NOMO-1 (cell line): ENCODE data around the gene GALNT14.

ENCODE experiments used
- DNase-seq, 2 experiments: peaks; one replicate each; lab custom pipeline; 2025; ENCODE audit not compliant: unreplicated experiment in 2 of 2; lab: John Stamatoyannopoulos, UW

The GALNT14 gene

DNA sequence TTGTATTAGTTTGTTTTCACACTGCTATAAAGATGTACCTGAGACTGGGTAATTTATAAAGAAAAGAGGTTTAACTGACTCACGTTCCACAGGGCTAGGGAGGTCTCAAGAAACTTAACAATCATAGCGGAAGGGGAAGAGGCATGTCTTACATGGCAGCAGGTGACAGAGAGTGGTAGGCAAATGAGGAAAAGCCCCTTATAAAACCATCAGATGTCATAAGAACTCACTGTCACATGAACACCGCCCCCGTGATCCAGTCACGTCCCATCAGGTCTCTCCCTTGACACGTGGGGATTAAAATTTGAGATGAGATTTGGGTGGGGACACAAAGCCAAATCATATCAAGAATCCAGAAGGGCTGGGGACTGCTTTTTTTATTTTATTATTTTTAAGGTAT lies 120.0 kb downstream of the GALNT14 start:
- no peak for DNase-seq

DNA sequence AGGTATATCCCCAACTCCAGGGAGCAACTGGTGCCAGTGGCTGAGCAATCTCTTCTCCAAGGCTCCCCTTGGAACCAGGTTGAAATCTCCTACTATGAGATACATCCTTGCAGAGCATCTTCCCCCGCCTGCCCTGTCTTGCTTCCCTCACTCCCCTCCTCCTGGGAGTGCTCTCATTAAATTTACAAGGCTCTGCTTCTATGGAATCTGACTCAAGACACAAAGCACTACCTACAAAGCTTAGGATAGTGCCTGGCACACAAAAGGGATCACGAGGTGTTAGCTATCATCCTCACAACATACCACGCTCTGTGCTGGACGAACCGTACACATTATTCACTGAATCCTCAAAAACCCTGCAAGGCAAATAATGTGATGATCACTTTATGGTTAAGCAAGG lies 121.6 kb downstream of the GALNT14 start:
- DNase-seq, result no peak

DNA sequence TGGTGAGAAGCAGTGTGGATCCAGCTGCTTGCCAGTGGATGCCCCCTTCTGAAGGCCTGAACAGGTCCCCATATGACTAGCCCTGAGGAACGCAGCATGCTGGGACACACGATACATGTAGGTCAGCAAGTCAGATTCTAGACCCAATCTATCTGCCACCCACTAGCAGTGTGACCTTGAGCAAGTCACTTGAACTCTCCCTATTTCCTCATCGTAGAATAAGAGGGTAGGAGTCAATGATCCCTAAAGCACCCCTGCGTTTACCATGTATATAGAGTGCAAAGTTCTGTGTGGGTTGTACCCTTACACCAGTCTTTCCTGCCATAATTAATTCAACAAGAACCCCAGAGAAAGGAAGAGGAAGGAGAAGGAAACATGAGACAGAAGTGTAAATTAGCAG lies 123.7 kb downstream of the GALNT14 start:
- DNase-seq, result no peak

DNA sequence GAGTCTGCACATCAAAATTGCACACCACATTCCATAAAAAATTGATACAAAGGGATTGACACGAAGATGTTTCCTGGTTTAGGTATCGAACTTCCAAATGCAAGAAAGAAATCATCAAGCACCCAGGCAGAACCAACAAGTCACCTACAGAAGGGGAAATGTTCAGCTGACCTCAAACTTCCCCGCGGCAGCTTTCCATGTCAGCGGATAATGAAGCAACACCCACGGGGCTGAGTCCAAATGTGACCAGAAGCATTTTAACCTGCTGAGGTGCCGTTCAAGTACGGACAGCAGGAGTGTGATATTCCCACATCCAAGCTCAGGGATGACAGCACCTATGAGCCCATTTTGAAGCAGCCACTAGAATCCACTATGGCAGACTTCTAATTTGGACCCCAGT lies 124.9 kb downstream of the GALNT14 start:
- DNase-seq, result no peak

DNA sequence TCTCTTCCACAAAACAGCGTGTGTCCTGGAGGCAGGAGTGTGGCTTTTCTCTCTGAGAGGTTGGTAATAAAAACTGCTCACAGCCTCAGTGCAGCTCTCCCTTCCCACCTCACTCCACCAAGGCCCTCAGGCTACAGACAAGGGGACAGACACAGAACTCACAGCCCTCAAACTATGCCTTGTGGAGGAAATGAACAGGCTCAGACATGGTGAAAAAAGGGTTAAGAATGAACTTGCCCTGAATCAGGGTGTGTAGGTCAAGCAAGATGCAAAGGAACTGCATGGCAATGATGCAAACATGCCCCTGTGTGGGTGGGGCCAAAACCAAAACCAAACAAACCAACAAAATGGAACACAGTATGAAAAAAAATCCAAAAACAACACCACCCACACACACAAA lies 125.8 kb downstream of the GALNT14 start:
- DNase-seq, result no peak

DNA sequence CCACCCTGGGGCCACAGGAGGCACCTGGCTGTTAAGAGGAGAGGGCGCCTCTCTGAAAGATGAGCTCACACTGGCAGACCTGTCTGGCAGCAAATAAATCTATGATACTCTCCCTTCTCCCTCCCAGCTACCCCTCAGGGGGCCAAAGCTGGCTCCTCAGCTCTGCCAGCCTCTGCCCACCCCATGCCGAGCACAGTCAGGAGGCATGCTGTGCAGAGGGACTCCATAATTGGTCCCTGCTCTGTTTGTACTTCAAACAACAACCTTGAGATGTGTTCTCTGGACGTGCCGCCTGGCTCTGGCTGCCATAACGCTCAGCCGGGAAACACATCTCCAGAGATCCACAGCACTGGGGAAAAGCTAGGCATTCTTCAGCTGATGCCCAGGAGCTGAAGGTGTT lies 126.7 kb downstream of the GALNT14 start:
- DNase-seq, result no peak

DNA sequence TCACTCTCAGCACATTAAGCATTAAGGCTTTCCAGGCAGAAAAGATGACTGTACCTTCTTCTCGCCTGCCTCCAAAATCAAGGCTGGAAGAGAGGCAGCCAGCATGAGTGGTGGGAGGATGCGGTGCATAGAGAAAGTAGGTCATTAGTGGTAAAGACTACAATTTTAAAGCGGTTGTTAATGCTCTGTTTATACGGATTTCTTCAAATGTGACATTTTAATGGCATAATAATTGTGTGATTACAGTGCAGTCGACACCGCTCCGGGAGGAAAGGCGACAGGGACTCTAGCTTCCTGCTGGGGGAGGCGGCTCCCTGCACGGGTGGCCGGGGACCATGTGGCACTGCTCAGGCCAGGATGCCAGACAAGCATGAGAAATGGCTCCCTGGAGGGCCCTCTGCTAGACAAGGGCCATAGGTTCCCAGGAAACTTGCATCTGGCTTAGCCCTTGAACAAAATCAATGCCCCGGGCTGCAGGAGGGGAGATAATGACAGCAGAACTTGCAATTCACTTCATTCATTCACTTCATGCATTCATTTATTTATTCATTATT lies 129.6 kb downstream of the GALNT14 start:
- DNase-seq, result no peak

DNA sequence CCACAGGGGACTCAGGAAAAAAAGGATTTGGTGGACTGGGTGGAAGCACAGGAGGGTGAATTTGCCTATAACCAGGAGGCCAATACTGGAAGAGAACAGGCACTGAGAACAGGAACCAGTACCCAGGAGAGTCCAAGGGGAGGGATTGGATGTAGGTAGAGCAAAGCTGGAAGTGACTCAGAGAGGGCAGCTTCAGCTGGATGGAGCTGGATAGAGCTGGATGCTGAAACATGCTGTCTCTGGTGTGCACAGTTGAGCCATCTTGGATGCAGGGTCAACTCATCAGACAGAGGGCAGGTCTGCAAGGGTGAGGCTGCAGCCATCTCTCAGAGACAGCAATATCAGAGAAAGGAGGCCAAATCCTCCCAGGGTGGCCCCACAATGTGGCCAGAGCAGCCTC lies 134.0 kb downstream of the GALNT14 start:
- no peak for DNase-seq

DNA sequence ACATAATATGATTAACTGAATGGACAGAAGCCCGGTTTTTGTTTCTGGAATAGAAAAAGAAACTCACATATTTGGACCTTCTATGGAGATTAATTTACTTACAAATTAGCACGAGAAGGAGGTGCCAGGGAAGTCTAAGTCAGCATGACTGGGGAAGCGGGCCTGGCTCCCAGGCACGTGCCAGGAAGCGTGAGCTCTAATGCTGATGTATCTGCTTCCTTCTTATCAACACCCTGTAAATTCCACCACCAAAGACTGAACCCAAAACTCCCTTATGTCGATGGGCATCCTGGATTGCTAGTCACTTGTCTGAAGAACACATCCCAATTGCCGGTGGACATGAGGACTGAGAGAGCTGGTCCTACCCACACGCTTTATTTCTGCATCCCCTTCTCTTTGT lies 134.5 kb downstream of the GALNT14 start:
- DNase-seq, result no peak

DNA sequence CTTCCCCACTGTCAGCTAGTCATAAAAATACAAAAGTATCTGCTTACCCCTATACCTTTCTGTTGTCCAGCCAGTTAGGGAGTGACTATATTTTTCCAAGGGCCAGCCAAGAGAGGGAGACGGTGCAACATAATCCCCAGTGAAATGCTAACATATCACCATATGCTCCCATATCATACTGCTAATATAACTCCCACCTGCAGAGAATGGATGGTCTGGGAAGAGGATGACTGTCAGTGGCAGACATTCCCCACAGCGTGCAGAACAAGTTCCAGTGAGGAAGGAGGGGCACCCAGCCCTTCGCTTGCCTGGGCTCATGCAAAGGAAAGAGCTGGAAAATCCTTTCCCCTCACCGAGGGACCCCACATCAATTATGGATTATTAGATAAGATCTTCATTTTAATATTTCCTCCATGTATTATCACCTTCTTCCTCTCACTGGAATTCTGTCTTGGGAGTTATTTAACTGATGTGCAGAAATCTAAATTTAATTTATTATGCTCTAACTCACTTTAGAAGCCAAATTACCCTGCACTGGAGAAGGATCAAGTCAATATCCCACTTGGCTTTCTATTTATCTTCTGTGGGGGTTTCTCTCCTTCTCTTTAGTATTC lies 135.6 kb downstream of the GALNT14 start:
- no peak for DNase-seq

DNA sequence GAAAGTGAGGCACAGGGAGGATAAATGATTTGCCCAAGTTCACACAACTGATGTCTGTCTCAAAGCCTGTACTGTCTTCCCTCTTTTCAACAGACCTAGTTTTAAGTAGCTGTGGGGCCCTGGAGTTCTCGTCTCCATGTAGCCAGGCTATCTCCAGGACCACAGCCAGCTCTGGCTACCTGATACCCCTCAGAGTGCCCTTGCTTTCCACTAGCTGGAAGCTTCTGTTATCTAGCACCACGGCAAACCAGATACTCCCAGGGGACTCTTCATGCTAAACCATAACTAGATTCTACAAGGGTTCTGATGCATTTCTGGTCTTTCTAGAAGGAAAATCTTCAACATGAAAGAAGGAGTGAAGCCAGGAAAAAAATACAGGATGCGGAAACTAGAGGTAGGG lies 137.3 kb downstream of the GALNT14 start:
- no peak for DNase-seq

DNA sequence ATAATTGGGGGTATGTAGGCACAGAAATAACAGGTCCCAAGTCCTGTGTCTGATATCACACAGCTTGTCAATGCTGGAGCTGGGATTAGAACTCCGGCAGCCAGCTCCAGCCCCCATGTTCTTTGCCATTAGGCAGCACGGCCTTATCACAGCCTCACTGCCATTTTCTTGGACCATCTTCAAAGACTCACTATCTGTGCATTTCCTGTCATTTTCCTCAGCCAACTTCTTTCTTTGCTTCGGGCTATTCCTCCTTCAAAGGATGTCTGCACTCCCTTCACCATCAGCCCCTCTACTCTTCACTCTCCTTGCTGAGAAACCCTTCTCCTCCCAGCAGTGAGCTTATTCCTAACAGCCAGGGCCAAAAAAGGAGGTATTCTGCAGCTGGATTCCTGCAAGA lies 139.6 kb downstream of the GALNT14 start:
- no peak for DNase-seq

DNA sequence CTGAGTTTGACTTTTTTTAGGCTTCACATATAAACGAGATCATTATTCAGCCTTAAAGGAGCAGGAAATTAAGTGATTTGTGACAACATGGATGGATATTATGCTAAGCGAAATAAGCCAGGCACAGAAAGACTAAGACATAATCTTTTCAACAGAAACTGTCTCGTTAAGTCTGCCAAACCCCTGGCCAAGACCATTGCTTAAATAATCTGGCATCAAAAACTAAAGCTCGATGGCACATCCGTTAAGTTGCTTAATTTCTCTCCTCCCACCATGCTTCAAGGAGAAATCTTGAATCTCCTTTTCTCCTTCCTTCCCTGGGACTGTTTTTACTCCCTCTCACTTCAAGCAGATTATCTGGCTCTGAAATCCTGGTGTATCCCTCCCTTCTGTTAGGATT lies 140.3 kb downstream of the GALNT14 start:
- DNase-seq, result no peak

DNA sequence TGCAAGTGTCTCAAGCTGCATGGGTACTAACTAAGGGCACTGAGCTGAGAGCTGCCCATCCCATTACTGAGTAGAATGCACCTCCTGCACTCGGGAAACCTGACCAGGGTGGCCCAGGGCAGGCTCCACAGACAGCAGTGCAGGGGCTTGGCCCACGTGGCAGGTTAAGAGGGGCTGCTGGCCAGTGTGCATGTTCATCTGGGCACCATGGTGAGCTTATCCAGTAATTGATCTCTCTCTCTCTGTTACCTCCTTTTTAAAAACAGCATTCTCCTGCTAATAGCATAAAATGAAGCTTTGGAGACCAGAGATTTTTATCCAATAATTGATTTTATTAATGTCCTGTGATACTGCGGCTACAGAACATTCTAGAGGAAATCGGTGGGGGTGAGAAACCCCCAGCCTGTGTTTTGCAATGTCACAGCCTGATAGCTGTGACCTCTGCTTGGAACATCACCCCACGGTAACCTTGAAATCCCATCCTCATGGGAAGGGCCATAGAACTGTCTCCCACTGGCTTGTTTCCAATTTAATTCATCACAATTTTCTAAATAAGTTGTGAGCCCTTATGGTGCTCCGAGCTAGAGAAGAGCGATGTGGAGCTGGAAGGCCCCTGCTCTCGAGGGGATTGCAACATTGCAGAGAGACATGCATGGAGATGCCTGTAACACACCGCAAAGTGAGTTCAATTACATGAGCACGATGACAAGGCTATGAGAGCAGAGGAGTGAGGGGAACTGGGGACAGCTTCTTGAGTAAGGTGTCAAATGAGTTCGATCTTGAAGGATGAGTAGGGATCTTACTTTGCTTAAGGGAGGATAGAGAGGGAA lies 143.8 kb downstream of the GALNT14 start:
- DNase-seq, result no peak

DNA sequence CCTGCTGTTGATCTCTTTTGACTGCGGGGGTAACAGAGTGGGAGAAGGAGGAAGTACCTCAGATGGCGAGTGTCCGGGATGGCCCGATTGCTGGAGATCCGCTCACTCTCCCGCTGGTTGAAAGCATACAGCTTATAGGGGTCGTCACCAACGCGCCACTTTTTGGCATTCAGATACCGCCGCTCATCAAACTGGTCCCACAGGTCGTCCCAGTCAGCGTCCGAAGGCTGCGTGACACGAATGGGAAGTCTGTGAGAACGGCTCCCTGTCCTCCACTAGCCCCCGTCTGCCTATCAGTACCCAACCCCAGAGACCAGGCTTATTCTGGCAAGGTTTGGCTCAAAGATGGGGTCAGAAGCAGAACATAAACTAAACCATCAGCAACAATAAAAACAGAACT lies 145.5 kb downstream of the GALNT14 start:
- no peak for DNase-seq

DNA sequence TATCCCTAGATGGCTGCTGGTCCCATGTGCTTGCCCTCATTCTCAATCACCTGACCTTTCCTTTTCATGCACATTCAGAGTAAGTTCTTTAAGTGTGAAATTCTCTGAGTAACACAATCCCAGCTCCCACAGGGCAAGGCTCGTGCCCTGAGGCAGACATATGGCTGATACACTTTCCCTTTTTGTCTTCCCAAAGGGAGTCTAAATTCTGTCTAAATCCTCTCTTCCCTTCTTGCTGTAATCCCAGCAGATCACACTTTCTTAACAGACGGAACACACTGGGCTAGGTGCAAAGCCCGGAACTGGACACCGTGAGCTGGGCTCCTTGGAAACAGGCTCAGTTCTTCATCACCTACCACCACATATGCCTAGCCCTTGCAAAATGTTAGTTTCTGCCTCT lies 147.6 kb downstream of the GALNT14 start:
- DNase-seq, result no peak

DNA sequence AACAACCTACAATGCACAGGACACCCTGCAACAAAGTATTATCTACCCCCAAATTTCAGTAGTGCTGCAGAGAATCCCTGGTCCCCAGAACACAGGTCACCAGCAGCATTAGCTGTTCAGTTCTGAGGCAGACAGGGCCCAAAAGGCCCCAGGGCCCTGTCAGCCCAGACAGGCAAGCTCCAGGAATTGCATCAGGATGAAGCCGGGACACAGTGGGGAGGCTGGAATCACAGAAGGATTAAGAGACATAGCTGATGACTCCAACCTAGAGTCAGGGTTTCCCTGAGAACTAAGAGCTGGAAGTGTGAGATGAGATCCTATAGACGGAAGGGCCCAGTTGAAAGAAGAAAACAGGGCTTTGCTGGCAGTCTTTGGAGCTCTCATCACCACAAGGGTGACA lies 148.1 kb downstream of the GALNT14 start:
- DNase-seq, result no peak

DNA sequence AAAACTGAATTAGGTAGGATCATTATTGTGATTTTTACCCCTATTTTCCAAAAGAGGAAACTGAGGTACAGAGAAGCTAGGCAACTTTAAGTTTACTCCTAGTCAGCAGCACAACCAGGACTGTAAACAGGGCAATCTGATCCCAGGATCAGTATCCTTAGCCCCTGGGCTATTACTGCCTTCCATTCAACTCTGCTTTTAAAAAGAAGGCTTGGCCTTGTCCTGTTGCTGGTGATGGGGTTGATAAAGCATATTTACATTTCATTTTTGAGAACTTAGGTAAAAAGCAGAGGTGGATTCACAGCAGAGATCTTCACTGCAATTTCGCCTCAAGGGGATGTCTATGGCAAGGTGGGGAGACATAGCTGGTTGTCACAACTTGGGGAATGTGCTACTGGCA lies 148.5 kb downstream of the GALNT14 start:
- DNase-seq, result no peak

DNA sequence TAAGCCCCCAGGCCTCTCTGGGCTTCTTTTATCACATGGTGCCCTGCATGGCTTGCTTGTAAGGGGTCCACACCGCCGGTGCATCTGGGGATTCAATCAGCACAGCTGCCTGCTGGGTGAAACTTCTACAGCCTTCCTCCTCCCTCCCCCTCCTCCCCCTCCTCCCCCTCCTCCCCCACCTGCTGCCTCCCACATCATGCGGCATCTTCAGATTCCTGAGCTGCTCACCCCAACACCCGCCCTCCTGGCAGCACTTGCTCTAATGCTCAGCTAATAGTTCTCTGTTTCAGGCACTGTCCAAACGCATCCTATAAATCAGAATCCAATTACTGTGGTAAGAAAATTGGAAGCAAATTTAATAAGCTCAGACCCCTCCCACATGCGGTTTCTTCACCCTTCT lies 150.7 kb downstream of the GALNT14 start:
- DNase-seq, result no peak

DNA sequence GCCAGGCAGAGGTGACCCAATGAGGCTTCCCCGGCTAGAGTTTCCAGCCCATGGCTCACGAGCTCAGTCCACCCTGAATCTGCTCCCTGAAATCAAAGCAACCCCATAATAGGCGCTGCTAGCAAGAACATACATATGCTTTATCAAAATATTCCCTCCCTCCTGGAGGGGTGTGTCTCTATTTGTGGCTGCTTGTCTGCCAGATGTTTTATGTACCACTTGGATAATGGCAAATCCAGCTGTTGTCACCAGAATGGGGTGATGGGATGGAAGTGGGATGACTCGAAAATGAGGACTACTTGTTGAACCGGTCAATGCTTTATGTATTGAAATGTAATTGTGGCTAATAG lies 152.0 kb downstream of the GALNT14 start:
- DNase-seq, result no peak

DNA sequence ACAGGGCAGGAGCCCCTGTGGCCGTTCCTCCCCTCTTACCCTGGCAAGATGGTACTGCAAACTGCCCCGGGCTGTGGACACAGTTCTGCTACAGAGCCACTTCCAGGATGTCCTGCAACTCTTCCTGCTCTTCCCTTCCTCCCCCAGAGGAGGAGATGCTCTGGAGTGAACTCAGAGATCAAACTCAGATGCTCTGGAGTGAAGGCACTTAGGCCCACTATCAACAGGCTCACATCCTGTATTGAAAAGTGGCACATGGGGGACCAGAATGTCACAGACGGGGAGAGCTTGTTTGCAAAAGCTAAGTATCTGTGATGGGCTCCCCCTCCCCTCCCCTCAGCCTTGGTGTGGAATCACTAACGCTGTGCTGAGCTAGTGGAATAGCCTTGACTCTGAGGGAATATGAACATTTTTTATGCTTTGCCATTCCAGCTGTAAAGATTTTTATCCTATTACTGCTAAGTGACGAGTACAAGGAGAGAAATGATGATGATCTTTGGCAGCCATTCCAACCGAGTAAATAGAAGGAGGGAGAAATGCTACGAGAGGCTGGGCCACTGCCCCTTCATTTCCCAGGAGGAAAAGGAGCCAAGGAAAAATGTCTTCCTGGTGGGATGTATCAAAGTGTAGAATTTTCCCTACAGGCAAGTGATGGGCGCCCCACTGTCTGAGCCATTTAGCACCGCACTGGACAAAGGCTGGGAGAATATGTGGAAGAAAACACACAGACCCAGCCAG lies 152.6 kb downstream of the GALNT14 start:
- DNase-seq, result no peak

DNA sequence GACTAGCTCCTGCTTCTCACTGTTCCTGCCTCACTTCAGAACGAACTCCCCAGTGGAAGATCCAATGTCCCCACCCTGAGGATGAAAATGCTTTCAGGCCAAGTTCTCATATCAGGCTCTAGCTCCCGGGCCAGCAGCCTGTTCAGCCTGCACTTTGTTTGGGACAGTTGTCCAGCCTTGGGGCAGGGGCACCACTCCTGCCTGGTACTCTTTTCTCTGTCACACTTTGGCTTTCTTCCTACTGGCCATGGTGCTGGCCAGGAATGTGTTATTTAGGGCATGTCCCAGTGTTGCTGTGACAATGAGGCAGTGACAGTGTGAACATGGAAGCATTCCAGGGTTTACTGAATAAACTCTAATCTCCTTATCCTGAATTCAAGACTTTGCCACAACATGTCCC lies 154.1 kb downstream of the GALNT14 start:
- no peak for DNase-seq
